Erythroblast (primary cell): ENCODE measurements around the gene COX6B2.

Experiments
- GATA1 ChIP-seq: IDR thresholded peaks from 2 replicates; pipeline ENCODE4 v1.6.1; 2011; ENCODE audit warnings: low read depth, mild to moderate bottlenecking, control low read depth, low read length, moderate library complexity
- POLR2A ChIP-seq: IDR thresholded peaks from 2 replicates; pipeline ENCODE4 v1.6.1; 2011; ENCODE audit warnings: mild to moderate bottlenecking, low read length

DNA sequence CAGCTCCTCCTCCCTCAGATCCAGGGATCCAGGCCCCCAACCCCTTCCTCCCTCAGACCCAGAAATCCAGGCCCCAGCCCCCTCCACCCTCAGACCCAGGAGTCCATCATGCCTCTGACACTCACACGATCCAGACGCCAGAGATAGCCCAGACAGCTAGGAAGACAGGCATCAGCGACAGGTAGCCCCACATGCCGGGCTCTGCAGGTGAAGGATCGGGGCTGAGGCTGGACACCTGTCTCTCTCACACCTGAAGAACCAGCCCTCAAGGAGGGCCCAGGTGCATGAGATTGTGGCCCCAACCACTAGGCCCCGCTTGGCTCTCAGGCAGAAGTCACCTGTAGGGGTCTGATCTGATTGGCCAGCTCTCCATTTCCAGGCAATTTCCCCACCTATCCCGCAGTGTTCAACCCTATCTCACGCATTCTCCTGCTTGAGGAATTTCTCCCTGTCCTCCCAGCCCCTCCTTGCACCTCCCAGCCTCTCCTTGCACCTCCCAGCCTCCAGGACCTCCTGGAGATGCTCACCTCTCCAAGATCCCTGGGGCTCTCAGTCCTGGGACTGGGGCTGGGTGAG lies 33.6 kb downstream of the COX6B2 start:
- TF ChIP-seq POLR2A (no peak), GATA1 (no peak)
